Left renal pelvis (tissue), 4 donors: ENCODE measurements around the gene USP48. TPM values are rescaled to one million over a fixed set of nuclear protein-coding genes. Genes with fewer than 3 reads are reported as not detected.

Experiments used
- DNase-seq, 4 donors: peaks; one replicate each; pipeline ENCODE4 v3.0.0-alpha.2; 2013; ENCODE audit warnings: low read depth in 4 of 4, low spot score in 3 of 4
- polyA plus RNA-seq, 4 donors: library from polyadenylated mRNA; unstranded; fragments of 120-200 nt; gene quantifications; one replicate each; pipeline ENCODE4 v1.2.1, GENCODE V29; 2013; ENCODE audit not compliant: insufficient read length in 4 of 4

USP48 gene
- polyA plus RNA-seq, 4 donors: 65.1 to 77.7 (median 70.3) TPM

GRCh38 chr1:21659924-21660326 is 123.0 kb downstream of the USP48 start:
- DNase-seq: no peak

- DNase-seq: peak in 1 of 4 donors; percentile 57
Observed at GRCh38 chr1:21659099-21659923, 123.6 kb downstream of the USP48 start.

- no peak for DNase-seq
Observed at GRCh38 chr1:21657456-21658190, 125.3 kb downstream of the USP48 start.

- DNase-seq: no peak
Observed at GRCh38 chr1:21655748-21656147, 127.2 kb downstream of the USP48 start.

GRCh38 chr1:21655259-21655658 is 127.7 kb downstream of the USP48 start:
- DNase-seq: no peak

- DNase-seq: no peak
Observed at GRCh38 chr1:21654209-21654608, 128.7 kb downstream of the USP48 start.

- no peak for DNase-seq
Observed at GRCh38 chr1:21653744-21654100, 129.2 kb downstream of the USP48 start.

- DNase-seq: no peak
Observed at GRCh38 chr1:21652937-21653743, 129.8 kb downstream of the USP48 start.

GRCh38 chr1:21652101-21652936 is 130.6 kb downstream of the USP48 start:
- DNase-seq: no peak

GRCh38 chr1:21651214-21652042 is 131.5 kb downstream of the USP48 start:
- DNase-seq: no peak

- DNase-seq: no peak
Observed at GRCh38 chr1:21650400-21650799, 132.5 kb downstream of the USP48 start.

GRCh38 chr1:21649315-21649714 is 133.6 kb downstream of the USP48 start:
- no peak for DNase-seq

GRCh38 chr1:21648791-21649190 is 134.2 kb downstream of the USP48 start:
- no peak for DNase-seq

GRCh38 chr1:21648352-21648730 is 134.6 kb downstream of the USP48 start:
- no peak for DNase-seq

- DNase-seq: no peak
Observed at GRCh38 chr1:21647431-21648351, 135.3 kb downstream of the USP48 start.

- no peak for DNase-seq
Observed at GRCh38 chr1:21645550-21645949, 137.4 kb downstream of the USP48 start.

- DNase-seq: no peak
Observed at GRCh38 chr1:21644906-21645305, 138.0 kb downstream of the USP48 start.

- no peak for DNase-seq
Observed at GRCh38 chr1:21644348-21644747, 138.6 kb downstream of the USP48 start.
